Stimulated activated CD8-positive, alpha-beta memory T cell treated with anti-CD3 and anti-CD28 coated beads, Interleukin-15, amount 100 ng/mL, for 1 hour (primary cell): ENCODE results near the gene MTFR1L.
A peak's percentile ranks its signal among the peaks of the same experiment; 100 is the strongest.

Experiments
- DNase-seq: peaks from one replicate; pipeline ENCODE4 v3.0.0-alpha.2; 2020; ENCODE audit warnings: low read depth

The MTFR1L gene

DNA sequence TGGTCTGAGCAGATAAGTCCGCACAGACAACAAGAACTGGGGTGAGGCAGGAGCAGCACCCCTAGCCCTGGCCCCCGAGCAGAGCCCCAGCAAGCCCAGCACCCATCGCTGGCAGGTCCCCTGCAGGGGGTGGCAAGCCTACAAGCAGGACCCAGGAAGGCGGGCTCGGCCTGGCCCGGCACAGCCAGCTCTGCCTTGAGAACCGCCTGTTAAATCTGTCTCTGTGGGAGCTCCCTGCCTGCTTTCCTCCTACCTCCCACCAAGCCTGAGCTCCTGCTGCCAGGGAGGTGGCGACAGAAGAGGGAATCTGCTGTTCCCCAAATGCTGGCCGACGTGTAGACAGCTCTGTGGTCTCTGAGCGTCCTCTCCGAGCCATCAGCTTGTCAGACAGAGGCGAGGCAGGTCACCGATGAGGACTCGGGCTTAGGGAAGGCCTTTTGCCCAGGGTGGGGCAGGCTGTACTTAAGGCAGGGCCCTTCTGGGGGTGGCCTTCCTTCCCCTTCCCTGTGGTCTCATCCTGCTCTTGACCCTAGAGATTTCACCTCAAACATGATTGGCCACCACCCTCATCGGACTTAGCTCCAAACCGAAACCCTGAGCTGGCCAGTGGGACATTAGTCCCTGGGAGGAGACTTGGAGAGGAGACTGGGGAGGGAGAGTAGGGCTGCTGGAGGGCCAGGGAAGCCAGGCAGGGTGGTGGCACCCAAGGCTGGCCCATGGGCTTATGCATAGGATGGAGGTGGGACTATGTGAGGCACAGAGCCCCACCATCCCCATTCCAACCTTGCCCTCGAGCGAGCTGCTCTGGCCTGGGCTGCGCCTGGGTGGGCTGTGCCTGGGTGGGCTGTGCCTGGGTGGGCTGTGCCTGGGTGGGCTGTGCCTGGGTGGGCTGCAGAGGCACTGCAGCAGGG lies 12.0 kb upstream of the MTFR1L start:
- no peak for DNase-seq

DNA sequence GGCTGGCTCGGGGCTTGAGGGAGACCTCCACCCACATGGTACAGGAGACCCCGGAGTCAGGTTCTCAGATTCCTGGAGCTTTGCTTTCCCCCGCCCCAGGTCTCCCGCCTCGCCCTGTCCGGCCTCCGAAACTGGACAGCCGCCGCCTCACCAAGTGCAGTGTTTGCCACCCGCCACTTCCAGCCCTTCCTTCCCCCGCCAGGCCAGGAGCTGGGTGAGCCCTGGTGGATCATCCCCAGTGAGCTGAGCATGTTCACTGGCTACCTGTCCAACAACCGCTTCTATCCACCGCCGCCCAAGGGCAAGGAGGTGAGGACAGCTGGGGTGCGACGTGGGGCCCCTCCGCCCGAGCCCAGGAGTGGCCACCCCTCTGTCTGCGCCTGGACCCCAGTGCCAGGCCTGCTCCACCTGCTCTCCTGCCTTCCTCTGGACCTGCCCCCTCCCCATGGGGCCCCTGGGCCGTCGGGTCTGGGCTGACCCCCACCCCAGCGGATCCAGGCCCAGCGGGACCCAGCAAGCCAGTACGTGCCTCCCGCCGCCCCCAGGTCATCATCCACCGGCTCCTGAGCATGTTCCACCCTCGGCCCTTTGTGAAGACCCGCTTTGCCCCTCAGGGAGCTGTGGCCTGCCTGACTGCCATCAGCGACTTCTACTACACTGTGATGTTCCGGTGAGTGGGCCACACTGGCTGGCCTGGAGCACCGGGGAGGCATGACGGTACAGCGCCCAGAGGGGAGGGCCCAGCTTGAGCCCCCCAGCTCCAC lies 11.1 kb upstream of the MTFR1L start:
- no peak for DNase-seq

DNA sequence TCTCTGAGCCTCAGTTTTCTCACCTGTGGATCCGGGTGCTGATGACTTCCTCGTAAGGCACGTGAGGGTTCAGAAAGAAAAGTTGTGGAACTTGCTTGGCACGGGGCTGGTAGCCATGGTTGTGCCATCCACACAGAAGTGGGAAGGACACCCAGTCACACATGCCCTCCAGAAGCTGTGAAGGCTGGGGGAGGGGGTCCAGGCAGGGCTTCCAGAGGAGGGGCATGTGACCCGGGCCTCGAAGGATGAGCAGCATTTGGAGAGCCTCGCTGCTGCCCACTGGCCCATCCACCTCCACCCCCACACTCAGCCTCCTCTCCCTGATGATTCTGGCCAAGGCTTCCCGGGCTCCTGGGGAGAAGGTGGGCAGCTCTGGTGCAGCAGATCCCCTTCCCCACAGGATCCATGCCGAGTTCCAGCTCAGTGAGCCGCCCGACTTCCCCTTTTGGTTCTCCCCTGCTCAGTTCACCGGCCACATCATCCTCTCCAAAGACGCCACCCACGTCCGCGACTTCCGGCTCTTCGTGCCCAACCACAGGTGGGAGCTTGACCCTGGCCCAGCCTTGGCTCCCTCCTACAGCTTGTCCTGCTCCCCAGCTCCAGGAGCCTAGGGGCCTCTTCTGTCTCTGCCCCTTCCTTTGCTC lies 10.3 kb upstream of the MTFR1L start:
- no peak for DNase-seq

GRCh38 chr1:25809929-25810328 lies 9.8 kb upstream of the MTFR1L start:
- DNase-seq, result no peak

DNA sequence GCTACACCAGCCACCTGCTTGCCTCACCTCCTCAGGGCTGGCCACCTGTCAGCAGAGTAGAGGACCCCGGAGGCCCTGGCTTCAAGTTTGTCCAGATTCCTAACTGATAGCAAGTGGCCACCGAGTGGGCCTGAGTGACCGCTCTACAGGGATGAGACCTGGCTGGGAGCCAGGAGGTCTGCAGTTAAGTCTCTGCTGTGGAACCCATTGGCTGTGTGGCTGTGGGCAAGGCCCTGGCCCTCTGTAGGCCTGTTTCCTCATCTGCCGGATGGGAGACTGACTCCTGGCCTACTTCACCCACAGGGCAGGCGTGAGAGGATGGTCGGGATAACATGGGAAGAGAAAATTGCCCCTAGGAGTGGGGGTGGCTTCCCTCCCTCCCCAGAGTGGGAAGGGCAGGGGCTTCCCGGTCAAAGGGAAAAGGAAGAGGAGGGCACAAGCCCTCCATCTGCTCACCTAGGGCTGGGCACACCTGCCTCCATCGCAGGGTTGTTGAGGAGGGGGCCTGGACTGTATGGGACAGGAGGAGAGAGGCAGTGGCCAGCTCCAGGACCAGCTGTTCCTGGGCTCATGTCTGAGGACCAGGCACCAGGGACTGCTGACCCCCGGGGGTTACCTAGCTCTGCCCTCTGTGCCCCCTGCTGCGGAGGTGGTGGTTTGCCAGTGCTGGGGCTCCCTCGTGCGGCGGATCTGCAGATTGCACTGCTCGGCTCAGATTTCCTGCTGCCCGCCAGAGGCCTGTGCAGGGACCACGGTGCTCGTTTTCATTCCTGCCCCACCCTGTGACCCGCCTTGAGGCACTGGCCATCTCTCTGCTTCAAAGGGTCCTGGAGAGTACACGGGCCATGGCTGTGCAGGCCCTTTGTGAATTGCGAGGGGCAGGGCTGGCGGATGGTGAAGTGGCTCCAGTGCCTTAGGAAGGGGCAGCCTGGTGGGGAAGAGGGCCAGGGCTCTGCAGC lies 9.1 kb upstream of the MTFR1L start:
- peak; percentile 73 for DNase-seq

DNA sequence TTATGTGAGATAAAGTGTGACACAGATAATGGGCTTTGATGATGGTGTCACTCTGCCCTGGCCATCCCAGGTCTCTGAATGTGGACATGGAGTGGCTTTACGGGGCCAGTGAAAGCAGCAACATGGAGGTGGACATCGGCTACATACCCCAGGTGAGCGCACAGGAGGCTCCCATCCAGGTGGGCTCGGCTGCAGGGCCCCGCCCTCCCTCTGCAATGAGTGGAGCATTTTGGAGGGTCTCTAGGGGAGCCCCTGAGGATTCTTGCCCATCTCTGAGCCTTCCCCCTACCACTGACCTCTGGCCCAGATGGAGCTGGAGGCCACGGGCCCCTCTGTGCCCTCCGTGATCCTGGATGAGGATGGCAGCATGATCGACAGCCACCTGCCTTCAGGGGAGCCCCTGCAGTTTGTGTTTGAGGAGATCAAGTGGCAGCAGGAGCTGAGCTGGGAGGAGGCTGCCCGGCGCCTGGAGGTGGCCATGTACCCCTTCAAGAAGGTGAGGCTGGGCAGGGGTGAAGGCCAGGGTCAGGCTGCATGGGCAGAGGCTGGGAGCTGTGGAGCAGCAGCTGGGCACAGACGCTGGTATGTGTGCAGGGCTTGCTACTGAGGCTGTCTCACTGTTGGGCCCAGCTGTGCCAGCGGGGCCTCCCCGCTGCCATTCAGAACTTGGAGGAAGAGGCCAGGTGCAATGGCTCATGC lies 8.2 kb upstream of the MTFR1L start:
- no peak for DNase-seq

- DNase-seq, result no peak
Observed at GRCh38 chr1:25813071-25813733, 6.6 kb upstream of the MTFR1L start.

- no peak for DNase-seq
Observed at GRCh38 chr1:25813734-25814471, 5.9 kb upstream of the MTFR1L start.

DNA sequence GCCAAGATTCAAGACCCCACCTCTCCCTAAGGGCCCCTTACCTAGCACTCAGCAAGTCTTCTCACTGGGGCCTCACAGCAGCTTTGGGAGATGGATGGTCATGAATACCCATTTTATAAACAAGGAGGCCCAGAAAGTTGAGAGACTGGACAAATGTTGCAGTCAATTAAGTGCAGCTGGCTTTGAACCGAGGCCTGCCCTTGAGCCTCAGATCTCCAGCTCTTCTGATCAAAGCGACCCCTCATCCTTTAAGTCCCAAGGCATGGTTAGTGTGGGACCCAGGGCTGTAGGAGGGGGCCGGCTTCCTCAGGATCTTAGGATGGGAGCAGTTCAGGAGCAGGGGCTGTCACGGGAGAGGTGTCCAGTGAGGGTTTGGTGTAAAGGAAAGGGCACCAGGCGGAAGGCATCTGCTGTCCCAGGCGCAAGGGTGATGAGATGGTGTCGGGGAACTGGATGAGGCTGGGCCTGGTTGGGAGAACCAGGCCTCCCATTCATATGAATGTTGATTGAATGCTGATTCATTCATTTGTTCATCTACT lies 5.1 kb upstream of the MTFR1L start:
- no peak for DNase-seq

- no peak for DNase-seq
Observed at GRCh38 chr1:25815208-25816111, 4.3 kb upstream of the MTFR1L start.

DNA sequence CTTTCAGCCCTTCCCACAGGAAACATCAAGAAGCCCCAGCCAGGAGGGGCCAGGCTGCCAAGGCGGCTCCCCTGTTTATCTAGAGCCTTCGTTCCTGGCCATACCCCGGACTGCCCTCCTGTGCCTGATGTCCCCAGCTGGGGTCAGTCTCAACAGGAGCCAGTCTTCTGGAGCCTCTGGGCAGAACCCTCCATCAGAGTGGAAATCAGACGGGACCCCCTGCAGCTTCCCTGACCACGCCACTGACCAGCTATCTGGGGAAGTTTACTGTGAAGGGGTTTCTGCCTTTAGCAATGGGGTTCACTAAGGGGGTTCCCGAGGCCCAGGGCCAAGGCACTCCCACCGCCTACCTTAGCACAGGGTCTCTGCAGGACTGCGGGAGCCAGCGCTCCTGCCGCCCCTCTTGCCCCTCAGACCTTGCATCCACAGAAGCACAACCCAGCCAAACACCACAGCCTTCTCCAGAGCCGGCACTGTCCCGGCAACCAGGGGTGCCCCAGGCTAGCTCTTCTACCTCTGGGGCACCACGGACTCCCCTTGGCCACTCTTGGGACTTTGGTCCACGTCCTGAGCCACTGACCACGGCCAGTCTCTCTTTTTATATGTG lies 3.5 kb upstream of the MTFR1L start:
- DNase-seq, result no peak

- DNase-seq, result no peak
Observed at GRCh38 chr1:25817840-25818501, 1.8 kb upstream of the MTFR1L start.

- no peak for DNase-seq
Observed at GRCh38 chr1:25818569-25818968, 1.2 kb upstream of the MTFR1L start.

GRCh38 chr1:25820247-25821111 lies 725 bp downstream of the MTFR1L start:
- DNase-seq, result peak; percentile 37

DNA sequence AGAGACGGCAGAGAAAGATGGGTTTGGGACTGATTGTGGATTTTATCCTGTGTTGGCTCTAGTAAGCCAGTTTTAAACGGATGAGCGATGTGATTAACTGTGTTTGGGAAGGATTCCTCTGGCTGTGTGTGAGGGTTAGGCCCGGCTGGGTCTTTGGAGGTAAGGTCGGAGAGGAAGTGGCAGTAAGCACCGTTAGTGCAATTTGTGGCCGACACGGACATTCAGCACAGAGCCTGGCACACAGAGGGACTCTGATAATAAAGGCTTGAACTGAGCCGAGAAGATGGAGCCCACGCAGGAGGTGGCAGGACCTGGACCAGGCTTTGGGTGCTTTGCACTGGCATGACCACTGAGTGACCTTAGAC lies 1.3 kb downstream of the MTFR1L start:
- DNase-seq, result no peak

DNA sequence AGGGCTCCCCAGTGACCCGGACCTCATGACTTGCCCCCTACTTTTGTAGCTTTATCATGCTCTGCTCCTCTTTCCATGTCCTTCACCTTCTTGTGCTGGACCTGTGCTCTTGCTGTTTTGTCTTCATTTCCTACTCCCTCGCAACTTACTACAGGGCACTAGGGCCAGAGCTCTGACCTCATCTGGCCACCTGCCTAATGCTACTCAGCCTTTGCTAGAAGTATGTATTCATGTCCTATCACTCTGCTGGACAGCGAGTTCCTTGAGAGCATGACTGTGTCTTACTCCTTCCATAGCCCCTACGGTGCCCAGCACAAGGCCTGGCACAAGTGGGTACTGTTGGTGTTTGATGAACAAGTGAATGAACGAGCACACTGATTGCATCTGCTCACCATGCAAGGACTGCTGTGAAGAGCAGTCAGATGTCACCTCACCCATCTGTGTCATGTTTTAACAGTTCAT lies 1.9 kb downstream of the MTFR1L start:
- DNase-seq, result no peak
